IMR-90 (cell line): Measurements from ENCODE around the gene TMEM37. TPM values are rescaled to one million over a fixed set of nuclear protein-coding genes. Genes with fewer than 3 reads are reported as not detected.

ENCODE experiments used
- ATAC-seq: fragments of 200-7000 bp; cut with Tn5 transposase; 2 replicates; pipeline ENCODE4 v1.9.1; 2020; ENCODE audit warnings: low read depth, mild to moderate bottlenecking, moderate library complexity
- BruUV-seq: library from RNA; stranded (reverse); fragments of 400-500 nt; replicated peaks from 2 replicates; lab custom pipeline; 2021; lab: Mats Ljungman, UMichigan
- CTCF ChIA-PET: fragments of 300-600 bp; formaldehyde crosslinking; extraction: SDS; loops from one replicate; lab custom pipeline; 2021; ENCODE audit warnings: antibody characterized with exemption; lab: Yijun Ruan, JAX
- POLR2A ChIA-PET: fragments of 300-600 bp; sonication (Branson Sonifier 250); formaldehyde crosslinking; loops from one replicate; lab custom pipeline; 2022; ENCODE audit warnings: antibody characterized with exemption; ENCODE audit not compliant: unreplicated experiment; lab: Charles Lee
- DNase-seq: peaks from one replicate; pipeline ENCODE4 v3.0.0; 2013
- H2AFZ ChIP-seq: replicated peaks from 2 replicates; pipeline ENCODE3; 2013; ENCODE audit warnings: low read length, mild to moderate bottlenecking; ENCODE audit not compliant: poor library complexity
- H2AK5ac ChIP-seq: 2 replicates; pipeline ENCODE4 v1.6.1; 2013; ENCODE audit warnings: low read depth, low read length, inconsistent platforms
- H2AK9ac ChIP-seq: replicated peaks from 2 replicates; pipeline ENCODE3; 2013; ENCODE audit warnings: mild to moderate bottlenecking, low read depth, low read length, moderate library complexity; ENCODE audit not compliant: poor library complexity
- H2BK120ac ChIP-seq: 2 replicates; pipeline ENCODE4 v1.6.1; 2013; ENCODE audit warnings: low read depth, low read length, inconsistent platforms
- H2BK15ac ChIP-seq: 3 replicates; pipeline ENCODE4 v1.6.1; 2013; ENCODE audit warnings: low read depth, low read length, inconsistent platforms
- H2BK20ac ChIP-seq: 2 replicates; pipeline ENCODE4 v1.6.1; 2013; ENCODE audit warnings: low read depth, mild to moderate bottlenecking, inconsistent platforms, low read length, moderate library complexity
- H2BK5ac ChIP-seq: 2 replicates; pipeline ENCODE4 v1.6.1; 2013; ENCODE audit warnings: mild to moderate bottlenecking, low read depth, low read length, inconsistent platforms; ENCODE audit not compliant: poor library complexity, severe bottlenecking
- H3K14ac ChIP-seq: replicated peaks from 2 replicates; pipeline ENCODE4 v1.6.1; 2013; ENCODE audit warnings: low read depth, low read length, inconsistent platforms
- H3K18ac ChIP-seq: 2 replicates; pipeline ENCODE4 v1.6.1; 2013; ENCODE audit warnings: low read depth, low read length, control low read depth
- H3K23ac ChIP-seq: 2 replicates; pipeline ENCODE4 v1.6.1; 2013; ENCODE audit warnings: low read depth, low read length, inconsistent platforms
- H3K27ac ChIP-seq: 2 replicates; pipeline ENCODE4 v1.5.1; 2013; ENCODE audit warnings: mild to moderate bottlenecking, control low read depth, low read length; ENCODE audit not compliant: insufficient read depth
- H3K27me3 ChIP-seq: 2 replicates; pipeline ENCODE4 v1.6.1; 2013; ENCODE audit warnings: low read length; ENCODE audit not compliant: control insufficient read depth, insufficient read depth
- H3K36me3 ChIP-seq: 2 replicates; pipeline ENCODE4 v1.6.1; 2013; ENCODE audit warnings: low read length, mixed read lengths; ENCODE audit not compliant: control insufficient read depth, insufficient read depth
- H3K4ac ChIP-seq: 2 replicates; pipeline ENCODE4 v1.6.1; 2013; ENCODE audit warnings: low read depth, low read length, inconsistent platforms
- H3K4me1 ChIP-seq: 2 replicates; pipeline ENCODE4 v1.6.1; 2013; ENCODE audit warnings: low read length, mixed read lengths; ENCODE audit not compliant: control insufficient read depth, insufficient read depth
- H3K4me2 ChIP-seq: 2 replicates; pipeline ENCODE4 v1.6.1; 2013; ENCODE audit warnings: low read depth, mild to moderate bottlenecking, control low read depth, low read length, moderate library complexity
- H3K4me3 ChIP-seq: 2 replicates; pipeline ENCODE4 v1.5.1; 2013; ENCODE audit warnings: low read depth, mild to moderate bottlenecking, control low read depth, low read length, moderate library complexity; ENCODE audit not compliant: insufficient read depth
- H3K56ac ChIP-seq: 2 replicates; pipeline ENCODE4 v1.6.1; 2013; ENCODE audit warnings: low read length, inconsistent platforms; ENCODE audit not compliant: insufficient read depth; ENCODE audit errors: extremely low read depth
- H3K79me1 ChIP-seq, 2 experiments: 2 replicates each; pipeline ENCODE4 v1.6.1; 2013; ENCODE audit warnings: low read length in 2 of 2, inconsistent platforms in 1 of 2, low read depth in 1 of 2
- H3K9ac ChIP-seq: 2 replicates; pipeline ENCODE4 v1.6.1; 2013; ENCODE audit warnings: low read depth, low read length, control low read depth
- H3K9me1 ChIP-seq: 2 replicates; pipeline ENCODE4 v1.6.1; 2013; ENCODE audit warnings: low read length, inconsistent platforms; ENCODE audit not compliant: insufficient read depth
- H3K9me3 ChIP-seq: 2 replicates; pipeline ENCODE4 v1.6.1; 2013; ENCODE audit warnings: low read length; ENCODE audit not compliant: control insufficient read depth, insufficient read depth
- H4K20me1 ChIP-seq: 2 replicates; pipeline ENCODE4 v1.6.1; 2013; ENCODE audit warnings: low read length, inconsistent platforms; ENCODE audit not compliant: insufficient read depth
- H4K5ac ChIP-seq: 2 replicates; pipeline ENCODE4 v1.6.1; 2013; ENCODE audit warnings: mild to moderate bottlenecking, low read depth, low read length, control low read depth
- H4K8ac ChIP-seq, 2 experiments: 2 replicates each; pipeline ENCODE4 v1.6.1; 2013; ENCODE audit warnings: low read depth in 2 of 2, low read length in 2 of 2, control low read depth in 1 of 2, inconsistent platforms in 1 of 2
- H4K91ac ChIP-seq: 2 replicates; pipeline ENCODE4 v1.6.1; 2013; ENCODE audit warnings: low read depth, low read length, inconsistent platforms; ENCODE audit not compliant: insufficient read depth
- CEBPB ChIP-seq: IDR thresholded peaks from 2 replicates; pipeline ENCODE4 v1.6.1; 2012; ENCODE audit warnings: low read depth, low read length, improper control_type of control experiment
- FOS ChIP-seq: fragments of 150-350 bp; IDR thresholded peaks from 2 replicates; pipeline ENCODE4 v1.6.1; 2016; ENCODE audit warnings: low read depth, low read length
- MAZ ChIP-seq: IDR thresholded peaks from 2 replicates; pipeline ENCODE4 v1.6.1; 2012; ENCODE audit warnings: low read depth, mild to moderate bottlenecking, low read length, improper control_type of control experiment, moderate library complexity, borderline replicate concordance
- NFE2L2 ChIP-seq: fragments of 150-350 bp; IDR thresholded peaks from 2 replicates; pipeline ENCODE4 v1.6.1; 2016; ENCODE audit warnings: low read depth, mild to moderate bottlenecking, low read length
- POLR2A ChIP-seq: IDR thresholded peaks from 2 replicates; pipeline ENCODE4 v1.6.1; 2012; ENCODE audit warnings: mild to moderate bottlenecking, low read depth, low read length
- RCOR1 ChIP-seq: IDR thresholded peaks from 2 replicates; pipeline ENCODE4 v1.6.1; 2012; ENCODE audit warnings: mild to moderate bottlenecking, low read length, improper control_type of control experiment; ENCODE audit not compliant: insufficient replicate concordance
- RFX5 ChIP-seq: IDR thresholded peaks from 2 replicates; pipeline ENCODE4 v1.8.0; 2012; ENCODE audit warnings: low read depth, mild to moderate bottlenecking, low read length, moderate library complexity
- WGBS, 2 experiments: methylation state at CpG; one replicate each; pipeline versions ENCODE4 v1.1.5 to v1.1.7; 2013; ENCODE audit warnings: missing lambda C conversion rate in 2 of 2; ENCODE audit not compliant: insufficient read length in 1 of 2; ENCODE audit errors: extremely low coverage in 2 of 2; 5-methylcytosine and 5-hydroxymethylcytosine counted together
- dilution Hi-C: fragments of 300-500 bp; cut with HindIII; formaldehyde crosslinking; loops from one replicate; pipeline ENCODE4 v1.14.3; 2018; ENCODE audit warnings: low sequenced_read_pairs; ENCODE audit not compliant: unreplicated experiment
- in situ Hi-C: fragments of 300-500 bp; cut with MboI; formaldehyde crosslinking; loops from 3 replicates; pipeline ENCODE4 v1.14.3; 2019; ENCODE audit warnings: low sequenced_read_pairs, inconsistent platforms, mixed read lengths
- intact Hi-C: fragments of 100-400 bp; cut with micrococcal nuclease; formaldehyde crosslinking; loops from 2 replicates; pipeline ENCODE4 v1.10.0; 2022
- polyA plus RNA-seq, 3 experiments: library from polyadenylated mRNA; depleted of rRNA; stranded (reverse); fragments of >200 nt; gene quantifications; 2 replicates each; pipeline ENCODE4 v1.2.3, GENCODE V29; 2012; ENCODE audit warnings: low replicate concordance in 1 of 3
- total RNA-seq: library from RNA; depleted of rRNA; stranded (reverse); fragments of >200 nt; gene quantifications from 2 replicates; pipeline ENCODE4 v1.2.3, GENCODE V29; 2012
- TF ChIP-seq, protein P1 (sequence below): fragments of 150-350 bp; IDR thresholded peaks from 2 replicates; pipeline ENCODE4 v1.6.1; 2016; ENCODE audit warnings: low read depth, mild to moderate bottlenecking, low read length, moderate library complexity, borderline replicate concordance
- TF ChIP-seq, protein P2 (sequence below): fragments of 150-350 bp; IDR thresholded peaks from 2 replicates; pipeline ENCODE4 v1.6.1; 2017; ENCODE audit warnings: mild to moderate bottlenecking, antibody characterized with exemption, low read length, low read depth

TMEM37 gene
- total and polyA plus RNA-seq, 2 of the 4 experiments (the other 2 are of a cell fraction), result under 0.01 to 0.39 TPM

DNA sequence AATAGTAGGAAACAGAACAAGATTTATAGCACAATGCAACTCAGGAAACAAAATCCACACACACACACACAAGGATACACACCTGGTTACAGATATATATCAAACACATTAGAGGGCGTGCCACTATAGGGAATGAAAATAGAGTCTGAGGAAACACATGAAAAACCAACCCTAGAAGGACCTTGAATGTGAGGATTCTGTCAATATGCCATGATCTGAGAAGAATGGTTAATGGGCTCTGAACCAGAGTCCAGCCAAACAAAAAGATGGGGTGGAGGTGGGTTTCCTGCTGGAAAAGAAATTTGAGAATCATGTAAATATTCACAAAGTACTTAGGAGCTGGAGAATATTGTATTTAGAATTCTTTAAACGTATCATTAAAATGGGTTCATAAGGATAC, 7.8 kb upstream of the TMEM37 start:
- peaks cover 36% of the 10 kb centered on the region for H3K27me3 ChIP-seq
- no TSS peak for BruUV-seq

More for the DNA sequence above, 7.8 kb upstream of the TMEM37 start:
- no peak overlapping the region for H3K4me2 ChIP-seq
- H2BK15ac ChIP-seq, result no peak overlapping the region
- H3K4ac ChIP-seq, result no peak overlapping the region
- H2AFZ ChIP-seq, result no peak overlapping the region
- H4K91ac ChIP-seq, result no peak overlapping the region
- ChIA-PET POLR2A (no interaction called here), CTCF (no interaction called here)
- H3K23ac ChIP-seq, result no peak overlapping the region
- H3K56ac ChIP-seq, result no peak overlapping the region
- H4K20me1 ChIP-seq, result no peaks in the 10 kb centered on the region
- no peak overlapping the region for H3K14ac ChIP-seq
- no peak overlapping the region for H3K9ac ChIP-seq
- in situ Hi-C loops (no loop called here), dilution Hi-C loops (no loop called here), intact Hi-C loops (no loop called here)
- no peak for TF ChIP-seq RFX5
- TF ChIP-seq, protein P1, sequence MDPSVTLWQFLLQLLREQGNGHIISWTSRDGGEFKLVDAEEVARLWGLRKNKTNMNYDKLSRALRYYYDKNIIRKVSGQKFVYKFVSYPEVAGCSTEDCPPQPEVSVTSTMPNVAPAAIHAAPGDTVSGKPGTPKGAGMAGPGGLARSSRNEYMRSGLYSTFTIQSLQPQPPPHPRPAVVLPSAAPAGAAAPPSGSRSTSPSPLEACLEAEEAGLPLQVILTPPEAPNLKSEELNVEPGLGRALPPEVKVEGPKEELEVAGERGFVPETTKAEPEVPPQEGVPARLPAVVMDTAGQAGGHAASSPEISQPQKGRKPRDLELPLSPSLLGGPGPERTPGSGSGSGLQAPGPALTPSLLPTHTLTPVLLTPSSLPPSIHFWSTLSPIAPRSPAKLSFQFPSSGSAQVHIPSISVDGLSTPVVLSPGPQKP, result no peak
- no peak for TF ChIP-seq NFE2L2
- TF ChIP-seq POLR2A, result no peak
- no peak for TF ChIP-seq CEBPB
- TF ChIP-seq RCOR1, result no peak
- no peak for TF ChIP-seq FOS
- no peak for TF ChIP-seq MAZ
- TF ChIP-seq, protein P2, sequence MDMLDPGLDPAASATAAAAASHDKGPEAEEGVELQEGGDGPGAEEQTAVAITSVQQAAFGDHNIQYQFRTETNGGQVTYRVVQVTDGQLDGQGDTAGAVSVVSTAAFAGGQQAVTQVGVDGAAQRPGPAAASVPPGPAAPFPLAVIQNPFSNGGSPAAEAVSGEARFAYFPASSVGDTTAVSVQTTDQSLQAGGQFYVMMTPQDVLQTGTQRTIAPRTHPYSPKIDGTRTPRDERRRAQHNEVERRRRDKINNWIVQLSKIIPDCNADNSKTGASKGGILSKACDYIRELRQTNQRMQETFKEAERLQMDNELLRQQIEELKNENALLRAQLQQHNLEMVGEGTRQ, result no peak
- H3K18ac ChIP-seq, result no peak overlapping the region
- H2AK5ac ChIP-seq, result no peak overlapping the region
- no peak overlapping the region for H4K5ac ChIP-seq
- H3K27ac ChIP-seq, result no peak overlapping the region
- WGBS, 2 experiments, result no CpG with 5 or more reads among the region's 2 CpGs
- H2BK20ac ChIP-seq, result no peak overlapping the region
- H2BK5ac ChIP-seq, result no peak overlapping the region
- no peaks in the 10 kb centered on the region for H3K79me1 ChIP-seq
- H4K8ac ChIP-seq, result no peak overlapping the region
- H3K36me3 ChIP-seq, result no peaks in the 10 kb centered on the region
- H2BK120ac ChIP-seq, result no peak overlapping the region
- H3K4me3 ChIP-seq, result no peak overlapping the region
- H3K9me1 ChIP-seq, result no peaks in the 10 kb centered on the region
- ATAC-seq, result no peak
- no peak for DNase-seq
- H3K9me3 ChIP-seq, result no peaks in the 10 kb centered on the region
- no peaks in the 10 kb centered on the region for H3K4me1 ChIP-seq
- H2AK9ac ChIP-seq, result no peak overlapping the region
